OCI-LY7 (cell line): Measurements from ENCODE around the gene TBC1D24. TPM values are rescaled to one million over a fixed set of nuclear protein-coding genes. Genes with fewer than 3 reads are reported as not detected.

Source experiments
- BruUV-seq: library from RNA; stranded (reverse); fragments of 400-500 nt; replicated peaks from 2 replicates; lab custom pipeline; 2021; lab: Mats Ljungman, UMichigan
- CTCF ChIA-PET: fragments of 300-600 bp; sonication (Branson Sonifier 250); formaldehyde crosslinking; loops from one replicate; lab custom pipeline; 2022; ENCODE audit warnings: antibody characterized with exemption; ENCODE audit not compliant: unreplicated experiment; lab: Charles Lee
- POLR2A ChIA-PET: fragments of 300-600 bp; sonication (Branson Sonifier 250); formaldehyde crosslinking; loops from one replicate; lab custom pipeline; 2022; ENCODE audit warnings: antibody characterized with exemption; lab: Charles Lee
- DNase-seq: peaks from one replicate; pipeline ENCODE4 v3.0.0-alpha.2; 2015; ENCODE audit warnings: low spot score
- H2AFZ ChIP-seq: fragments of 200-600 bp; sonication (generic), shearing (Covaris generic); 2 replicates; pipeline ENCODE4 v1.6.1; 2014; ENCODE audit warnings: mild to moderate bottlenecking, antibody characterized with exemption, low read length, moderate library complexity
- H3K27ac ChIP-seq: fragments of 200-600 bp; sonication (generic); 2 replicates; pipeline ENCODE4 v1.5.1; 2014; ENCODE audit warnings: mixed run types, low read depth, mild to moderate bottlenecking, moderate library complexity, low read length, inconsistent platforms; ENCODE audit not compliant: poor library complexity, severe bottlenecking
- H3K36me3 ChIP-seq: fragments of 200-600 bp; sonication (generic); 2 replicates; pipeline ENCODE4 v1.6.1; 2014; ENCODE audit warnings: mild to moderate bottlenecking, antibody characterized with exemption, low read length, moderate library complexity, mixed read lengths; ENCODE audit not compliant: insufficient read depth
- H3K4me1 ChIP-seq: fragments of 200-600 bp; sonication (generic); 2 replicates; pipeline ENCODE4 v1.5.1; 2014; ENCODE audit warnings: mild to moderate bottlenecking, low read length; ENCODE audit not compliant: insufficient read depth, poor library complexity, severe bottlenecking
- H3K4me2 ChIP-seq: fragments of 200-600 bp; sonication (generic); 2 replicates; pipeline ENCODE4 v1.6.1; 2014; ENCODE audit warnings: mild to moderate bottlenecking, low read length
- H3K4me3 ChIP-seq: fragments of 200-600 bp; sonication (generic); 2 replicates; pipeline ENCODE4 v1.5.1; 2014; ENCODE audit warnings: mild to moderate bottlenecking, low read depth, low read length; ENCODE audit not compliant: poor library complexity, severe bottlenecking
- H3K79me2 ChIP-seq: fragments of 200-600 bp; sonication (generic); 2 replicates; pipeline ENCODE4 v1.6.1; 2016; ENCODE audit warnings: low read depth, mild to moderate bottlenecking, low read length, moderate library complexity, mixed read lengths; ENCODE audit not compliant: insufficient read depth
- H3K9me2 ChIP-seq: fragments of 200-600 bp; sonication (generic); 2 replicates; pipeline ENCODE4 v1.6.1; 2016; ENCODE audit warnings: mild to moderate bottlenecking, low read length, mixed read lengths; ENCODE audit not compliant: insufficient read depth
- H3K9me3 ChIP-seq: fragments of 200-600 bp; sonication (generic); 2 replicates; pipeline ENCODE4 v1.6.1; 2014; ENCODE audit warnings: mild to moderate bottlenecking, mixed run types, low read length, mixed read lengths
- H4K20me1 ChIP-seq: fragments of 200-600 bp; sonication (generic); 2 replicates; pipeline ENCODE4 v1.6.1; 2014; ENCODE audit warnings: mild to moderate bottlenecking, antibody characterized with exemption, low read length, moderate library complexity, mixed read lengths; ENCODE audit not compliant: insufficient read depth
- EZH2phosphoT487 ChIP-seq: fragments of 200-600 bp; sonication (generic); IDR thresholded peaks from 2 replicates; pipeline ENCODE4 v1.6.1; 2018; ENCODE audit warnings: low read depth, borderline replicate concordance, mild to moderate bottlenecking, mixed run types, antibody characterized with exemption, low read length, moderate library complexity, mixed read lengths
- intact Hi-C: fragments of 100-400 bp; cut with micrococcal nuclease; formaldehyde crosslinking; loops from one replicate; pipeline ENCODE4 v1.10.0; 2022; ENCODE audit not compliant: unreplicated experiment
- total RNA-seq, 2 experiments: library from RNA; depleted of rRNA in 1 of 2; stranded (reverse); fragments of >200 nt in 1 of 2; shearing (Covaris generic) in 1 of 2; gene quantifications; 2 replicates each; pipeline ENCODE4 v1.2.3, GENCODE V29; 2014 to 2022
- TF ChIP-seq, protein P1 (sequence below): fragments of 200-600 bp; sonication (generic); conservative IDR thresholded peaks from 2 replicates; pipeline ENCODE4 v1.5.1; 2014; ENCODE audit warnings: mild to moderate bottlenecking, antibody characterized with exemption, low read length, moderate library complexity, mixed read lengths

The TBC1D24 gene
- total RNA-seq, 2 experiments from 2014 or later: 23.4 to 34.7 TPM

- Histone ChIP-seq H3K9me3 (no peaks in the 10 kb centered on the region), H3K36me3 (peaks cover 5% of the 10 kb centered on the region; the same call in 1 of the 2 replicates), H3K4me1 (peaks cover 6% of the 10 kb centered on the region), H3K79me2 (0 out of 2 replicates have a peak, but pooled peaks cover 6% of the 10 kb centered on the region), H3K27ac (no peak overlapping the region), H3K9me2 (no peaks in the 10 kb centered on the region), H2AFZ (no peak overlapping the region), H4K20me1 (no peaks in the 10 kb centered on the region), H3K4me2 (no peak overlapping the region), H3K4me3 (no peak overlapping the region)
- TF ChIP-seq, protein P1, sequence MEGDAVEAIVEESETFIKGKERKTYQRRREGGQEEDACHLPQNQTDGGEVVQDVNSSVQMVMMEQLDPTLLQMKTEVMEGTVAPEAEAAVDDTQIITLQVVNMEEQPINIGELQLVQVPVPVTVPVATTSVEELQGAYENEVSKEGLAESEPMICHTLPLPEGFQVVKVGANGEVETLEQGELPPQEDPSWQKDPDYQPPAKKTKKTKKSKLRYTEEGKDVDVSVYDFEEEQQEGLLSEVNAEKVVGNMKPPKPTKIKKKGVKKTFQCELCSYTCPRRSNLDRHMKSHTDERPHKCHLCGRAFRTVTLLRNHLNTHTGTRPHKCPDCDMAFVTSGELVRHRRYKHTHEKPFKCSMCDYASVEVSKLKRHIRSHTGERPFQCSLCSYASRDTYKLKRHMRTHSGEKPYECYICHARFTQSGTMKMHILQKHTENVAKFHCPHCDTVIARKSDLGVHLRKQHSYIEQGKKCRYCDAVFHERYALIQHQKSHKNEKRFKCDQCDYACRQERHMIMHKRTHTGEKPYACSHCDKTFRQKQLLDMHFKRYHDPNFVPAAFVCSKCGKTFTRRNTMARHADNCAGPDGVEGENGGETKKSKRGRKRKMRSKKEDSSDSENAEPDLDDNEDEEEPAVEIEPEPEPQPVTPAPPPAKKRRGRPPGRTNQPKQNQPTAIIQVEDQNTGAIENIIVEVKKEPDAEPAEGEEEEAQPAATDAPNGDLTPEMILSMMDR: no peak
- no peak for TF ChIP-seq EZH2phosphoT487
- BruUV-seq: no TSS peak
- POLR2A ChIA-PET: no interaction called here
- CTCF ChIA-PET: no interaction called here
- intact Hi-C loops: no loop called here
- DNase-seq: no peak
Observed at GRCh38 chr16:2483939-2484897, 9.3 kb downstream of the TBC1D24 start.

DNA sequence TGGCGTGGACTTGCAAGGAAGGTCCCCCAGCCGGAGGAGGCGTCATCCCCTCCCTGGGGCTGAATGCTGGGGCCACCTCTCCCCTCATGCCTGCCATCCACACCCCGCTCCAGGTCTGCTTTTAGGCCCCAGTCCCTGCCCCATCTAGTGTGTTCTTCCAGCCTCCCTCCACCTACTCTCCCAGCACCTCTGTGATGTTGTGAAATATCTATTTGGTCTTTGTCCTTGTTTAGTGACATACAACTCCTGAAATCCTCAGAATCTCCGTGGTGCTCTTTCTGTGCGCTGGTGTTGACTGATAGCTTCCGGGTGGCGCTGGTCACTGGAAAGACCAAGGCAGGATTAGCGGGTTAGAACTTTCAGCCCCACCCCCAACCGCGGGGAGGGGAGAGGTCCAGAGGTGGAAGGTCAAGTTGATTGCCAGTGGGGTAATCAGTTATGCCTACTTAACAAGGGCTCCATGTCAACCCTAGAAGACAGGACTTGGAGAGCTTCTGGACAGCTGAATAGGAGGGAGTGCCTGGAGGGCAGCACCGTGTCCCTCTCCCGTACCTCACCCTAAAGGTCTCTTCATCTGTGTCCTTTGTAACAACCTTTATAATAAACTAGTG, 10.1 kb downstream of the TBC1D24 start:
- Histone ChIP-seq H4K20me1 (no peaks in the 10 kb centered on the region), H3K79me2 (0 out of 2 replicates have a peak, but pooled peaks cover 4% of the 10 kb centered on the region), H3K27ac (no peak overlapping the region), H3K36me3 (peaks cover 10% of the 10 kb centered on the region; the same call in 1 of the 2 replicates), H3K4me1 (peaks cover 6% of the 10 kb centered on the region), H3K9me2 (no peaks in the 10 kb centered on the region), H3K4me3 (no peak overlapping the region), H3K4me2 (no peak overlapping the region), H2AFZ (no peak overlapping the region), H3K9me3 (no peaks in the 10 kb centered on the region)
- POLR2A ChIA-PET: no interaction called here
- TF ChIP-seq, protein P1: no peak
- TF ChIP-seq EZH2phosphoT487: no peak
- CTCF ChIA-PET: no interaction called here
- DNase-seq: no peak
- intact Hi-C loops: loop anchor here (5.0 kb wide), 1 partner anchor 148 kb away; no protein-coding TSS in a partner anchor
- BruUV-seq: no TSS peak
